ENCODE measurements around the gene ALDH1A2.

The ALDH1A2 gene

DNA sequence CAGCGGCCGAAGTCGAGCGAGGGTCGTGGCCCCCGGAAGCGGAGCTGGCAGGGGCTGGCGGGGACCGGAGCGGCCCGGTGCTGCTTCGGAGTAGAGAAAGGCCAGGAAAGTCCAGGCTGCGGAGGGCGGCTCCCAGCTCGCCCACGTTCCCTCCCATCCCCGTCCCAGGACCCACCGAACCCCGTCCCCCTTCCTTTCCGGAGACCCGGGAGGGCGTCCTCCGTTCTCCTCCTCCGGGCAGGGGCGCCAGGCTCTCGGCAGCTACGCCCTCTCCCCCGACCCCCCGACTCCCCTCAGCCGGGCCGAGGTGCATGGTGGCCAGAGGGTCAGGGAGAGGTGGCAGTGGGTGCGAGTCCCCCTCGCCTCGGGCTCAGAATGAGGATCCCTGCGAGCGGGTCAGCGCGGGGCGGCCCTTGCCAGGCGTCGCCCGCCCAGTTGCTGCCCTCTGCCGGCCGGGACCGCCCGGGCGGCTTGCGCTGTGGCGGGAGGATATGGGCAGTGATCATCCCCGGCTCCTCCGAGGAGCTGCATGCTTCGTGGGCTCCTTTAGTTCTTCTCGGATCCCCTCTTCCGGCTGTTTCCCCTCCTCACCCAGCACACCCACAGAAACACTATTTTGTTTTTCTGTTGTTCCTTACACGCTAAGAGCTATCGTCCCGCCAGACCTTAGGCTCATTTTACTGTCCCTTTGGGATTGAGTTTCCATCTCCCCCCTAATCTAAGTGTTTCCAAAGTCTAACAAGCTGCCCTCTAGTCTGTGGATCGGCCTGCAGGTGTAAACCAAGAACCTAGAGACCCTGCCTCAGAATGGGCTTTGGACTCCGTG, 744 bp upstream of the ALDH1A2 start (continued):
- TF ChIP-seq, protein P1, sequence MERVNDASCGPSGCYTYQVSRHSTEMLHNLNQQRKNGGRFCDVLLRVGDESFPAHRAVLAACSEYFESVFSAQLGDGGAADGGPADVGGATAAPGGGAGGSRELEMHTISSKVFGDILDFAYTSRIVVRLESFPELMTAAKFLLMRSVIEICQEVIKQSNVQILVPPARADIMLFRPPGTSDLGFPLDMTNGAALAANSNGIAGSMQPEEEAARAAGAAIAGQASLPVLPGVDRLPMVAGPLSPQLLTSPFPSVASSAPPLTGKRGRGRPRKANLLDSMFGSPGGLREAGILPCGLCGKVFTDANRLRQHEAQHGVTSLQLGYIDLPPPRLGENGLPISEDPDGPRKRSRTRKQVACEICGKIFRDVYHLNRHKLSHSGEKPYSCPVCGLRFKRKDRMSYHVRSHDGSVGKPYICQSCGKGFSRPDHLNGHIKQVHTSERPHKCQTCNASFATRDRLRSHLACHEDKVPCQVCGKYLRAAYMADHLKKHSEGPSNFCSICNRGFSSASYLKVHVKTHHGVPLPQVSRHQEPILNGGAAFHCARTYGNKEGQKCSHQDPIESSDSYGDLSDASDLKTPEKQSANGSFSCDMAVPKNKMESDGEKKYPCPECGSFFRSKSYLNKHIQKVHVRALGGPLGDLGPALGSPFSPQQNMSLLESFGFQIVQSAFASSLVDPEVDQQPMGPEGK (tag by site-specific recombination; IDR thresholded peaks at IDR 0.05) = peak; percentile 61
- TF ChIP-seq ZNF341 (tag by site-specific recombination; IDR thresholded peaks at IDR 0.05; ENCODE audit: low read depth) (no peak), SCRT1 (tag by site-specific recombination; IDR thresholded peaks at IDR 0.05; ENCODE audit: borderline replicate concordance) (no peak), ZNF529 (tag by site-specific recombination; IDR thresholded peaks at IDR 0.05; ENCODE audit: insufficient replicate concordance) (no peak), WT1 (tag by site-specific recombination; IDR thresholded peaks at IDR 0.05) (peak; percentile 29; the same call in 1 of the 2 replicates), ZEB2 (tag by site-specific recombination; IDR thresholded peaks at IDR 0.05) (peak; percentile 69), ZNF37A (tag by site-specific recombination; IDR thresholded peaks at IDR 0.05) (no peak), KLF7 (tag by site-specific recombination; IDR thresholded peaks at IDR 0.05; ENCODE audit: borderline replicate concordance) (no peak), ZNF10 (tag by site-specific recombination; IDR thresholded peaks at IDR 0.05) (no peak), ZNF629 (tag by site-specific recombination; IDR thresholded peaks at IDR 0.05) (0 out of 2 replicates have a peak, but pooled peaks have one; percentile 31), ZXDB (tag by site-specific recombination; IDR thresholded peaks at IDR 0.05) (peak; percentile 71), SP2 (tag by site-specific recombination; IDR thresholded peaks at IDR 0.05) (peak; percentile 40; the same call in 1 of the 2 replicates), ZNF423 (tag by site-specific recombination; IDR thresholded peaks at IDR 0.05) (no peak), ZNF157 (tag by site-specific recombination; IDR thresholded peaks at IDR 0.05) (no peak), IKZF3 (tag by site-specific recombination; IDR thresholded peaks at IDR 0.05) (no peak), ZNF530 (tag by site-specific recombination; IDR thresholded peaks at IDR 0.05; ENCODE audit: low read depth) (no peak), GLI2 (tag by site-specific recombination; IDR thresholded peaks at IDR 0.05; ENCODE audit: borderline replicate concordance, low read depth) (no peak), ZNF114 (tag by site-specific recombination; IDR thresholded peaks at IDR 0.05) (no peak), ZBTB8A (tag by site-specific recombination; IDR thresholded peaks at IDR 0.05) (peak; percentile 96), ZBTB1 (tag by site-specific recombination; IDR thresholded peaks at IDR 0.05) (peak; percentile 38; the same call in 1 of the 2 replicates), REST (tag by site-specific recombination; IDR thresholded peaks at IDR 0.05) (no peak), PRDM6 (tag by site-specific recombination; IDR thresholded peaks at IDR 0.05) (no peak), ZNF175 (tag by site-specific recombination; IDR thresholded peaks at IDR 0.05) (no peak), ZNF777 (tag by site-specific recombination; IDR thresholded peaks at IDR 0.05; ENCODE audit: borderline replicate concordance) (peak; percentile 52; the same call in 1 of the 2 replicates), BCL6B (tag by site-specific recombination; IDR thresholded peaks at IDR 0.05) (no peak), ZNF660 (tag by site-specific recombination; IDR thresholded peaks at IDR 0.05) (peak; percentile 58; the same call in 1 of the 2 replicates), ZNF202 (tag by site-specific recombination; IDR thresholded peaks at IDR 0.05; ENCODE audit: borderline replicate concordance) (no peak), KLF17 (tag by site-specific recombination; IDR thresholded peaks at IDR 0.05) (0 out of 2 replicates have a peak, but pooled peaks have one; percentile 40), ZNF239 (tag by site-specific recombination; IDR thresholded peaks at IDR 0.05) (no peak), ZNF624 (tag by site-specific recombination; IDR thresholded peaks at IDR 0.05) (no peak), MZF1 (tag by site-specific recombination; IDR thresholded peaks at IDR 0.05; ENCODE audit: borderline replicate concordance) (peak; percentile 69)
